Fibroblast of pulmonary artery (primary cell): ENCODE data around the gene FARSB.

Experiments used
- DNase-seq: peaks from one replicate; pipeline ENCODE4 v3.0.0-alpha.2; 2010; ENCODE audit warnings: low read depth
- H3K4me3 ChIP-seq: replicated peaks from 2 replicates; pipeline ENCODE4 v1.5.1; 2011; ENCODE audit warnings: low read depth, mild to moderate bottlenecking, control low read depth, low read length, moderate library complexity
- CTCF ChIP-seq: IDR thresholded peaks from 2 replicates; pipeline ENCODE4 v1.5.1; 2011; ENCODE audit warnings: mild to moderate bottlenecking, control low read depth, low read length, inconsistent platforms; ENCODE audit errors: missing control alignments

Gene FARSB

GRCh38 chr2:222673273-222673672 is 17.4 kb upstream of the FARSB start:
- no peak overlapping the region for H3K4me3 ChIP-seq
- no peak for DNase-seq
- TF ChIP-seq CTCF = no peak

GRCh38 chr2:222672068-222672401 is 16.1 kb upstream of the FARSB start:
- TF ChIP-seq CTCF = no peak
- peak overlapping the region; percentile 39 for H3K4me3 ChIP-seq
- DNase-seq = no peak

GRCh38 chr2:222671259-222672067 is 15.6 kb upstream of the FARSB start, which contains the start of gene MOGAT1:
Gene MOGAT1, plus strand, starts transcription at chr2:222671658. Its CDS starts 128 bp downstream, at chr2:222671786.
- TF ChIP-seq CTCF = no peak
- peak within 1 kb of the TSS; percentile 39 for H3K4me3 ChIP-seq
- peak; percentile 7 for DNase-seq

GRCh38 chr2:222670191-222671038 is 14.5 kb upstream of the FARSB start:
- TF ChIP-seq CTCF = no peak
- DNase-seq = no peak
- no peak overlapping the region for H3K4me3 ChIP-seq

- no peak for TF ChIP-seq CTCF
- no peak for DNase-seq
- H3K4me3 ChIP-seq = no peak overlapping the region
Observed at GRCh38 chr2:222669353-222669752, 13.5 kb upstream of the FARSB start.

GRCh38 chr2:222668494-222669154 is 12.7 kb upstream of the FARSB start:
- no peak for DNase-seq
- no peak for TF ChIP-seq CTCF
- H3K4me3 ChIP-seq = no peak overlapping the region
